ENCODE results near the gene HMOX2. TPM values are rescaled to one million over a fixed set of nuclear protein-coding genes. Genes with fewer than 3 reads are reported as not detected.

HMOX2 gene
- total and polyA plus RNA-seq, 2 of the 13 experiments (the other 11 are each of a cell fraction or from before 2014, with no cell fraction given): 60.3 to 70.4 TPM

- peak; percentile 81 for ATAC-seq
- Histone ChIP-seq H3K4me3 (replicated peaks in 1 of 3; ENCODE audit: insufficient read depth in 1 of 3, low read depth in 2 of 3, low read length in 3 of 3) (no peak overlapping the region), H3K9ac (ENCODE audit: insufficient read depth, low read depth, low read length) (no peak overlapping the region), H3K79me2 (ENCODE audit: insufficient read depth, low read length) (peaks cover 21% of the 10 kb centered on the region), H3K4me1 (ENCODE audit: insufficient read depth, low read length) (peaks cover 15% of the 10 kb centered on the region; the same call in 1 of the 2 replicates), H2AFZ (ENCODE audit: low read length) (no peak overlapping the region), H3K27me3 (ENCODE audit: control insufficient read depth in 1 of 2, insufficient read depth in 2 of 2, low read length in 2 of 2) (no peaks in the 10 kb centered on the region), H3K4me2 (ENCODE audit: low read depth, low read length) (no peak overlapping the region), H3K36me3 (replicated peaks in 1 of 2; ENCODE audit: control insufficient read depth in 1 of 2, insufficient read depth in 2 of 2, low read length in 2 of 2) (peaks cover 33 to 70% of the 10 kb centered on the region in 2 experiments), H4K20me1 (ENCODE audit: insufficient read depth, low read length) (peaks cover 21% of the 10 kb centered on the region), H3K27ac (ENCODE audit: extremely low read length, insufficient read depth, low read length) (no peak overlapping the region), H3K9me3 (ENCODE audit: low read length) (no peaks in the 10 kb centered on the region)
- TSS peak; percentile 47 for BruUV-seq (replicated peaks)
- FAIRE-seq: peak; percentile 47
- WGBS (ENCODE audit: low lambda C conversion rate): 90% methylated on average over 3 of the region's 9 CpGs
- ChIA-PET POLR2A (interaction anchor here (1.0 to 1.3 kb wide), 2 partner anchors 27 to 38 kb away, joined by 3 to 6 read pairs; partner anchors contain the start of gene CDIP1), CTCF (ENCODE audit: low intra/inter-chr PET ratio, low total read pairs) (interaction anchor here (1.8 kb wide), 1 partner anchor 38 kb away, joined by 10 read pairs; no protein-coding TSS in a partner anchor)
- in situ Hi-C loops (cut with HindIII; ENCODE audit: extremely low pct_ligation_motif_present, low pct_unique_long_range_greater_than_20kb) (loop anchor here (5.0 to 25.0 kb wide), 3 partner anchors 36 to 451 kb away; partner anchors contain the start of gene SEC14L5), intact Hi-C loops (cut with micrococcal nuclease; ENCODE audit: unreplicated experiment) (loop anchor here (2.0 kb wide), 2 partner anchors 37 to 73 kb away; no protein-coding TSS in a partner anchor)
- DNase-seq (ENCODE audit: low spot score): peak; percentile 60
- TF ChIP-seq RFXANK (CRISPR knock-in tag; IDR thresholded peaks at IDR 0.05) (no peak), RBM39 (IDR thresholded peaks at IDR 0.05; ENCODE audit: low read depth, low read length, poor library complexity, severe bottlenecking) (no peak), SKI (IDR thresholded peaks at IDR 0.05; ENCODE audit: partially characterized antibody) (no peak), ZNF598 (CRISPR knock-in tag; IDR thresholded peaks at IDR 0.05; ENCODE audit: borderline replicate concordance) (no peak), ZNF788 (CRISPR knock-in tag; IDR thresholded peaks at IDR 0.05; ENCODE audit: borderline replicate concordance) (0 out of 2 replicates have a peak, but pooled peaks have one; percentile 24), ZNF570 (CRISPR knock-in tag; IDR thresholded peaks at IDR 0.05; ENCODE audit: borderline replicate concordance) (no peak), REL (CRISPR knock-in tag; conservative IDR thresholded peaks at IDR 0.05) (no peak), KDM1A (CRISPR knock-in tag; IDR thresholded peaks at IDR 0.05) (no peak), HNRNPH1 (optimal IDR thresholded peaks at IDR 0.05; ENCODE audit: low read depth, low read length) (no peak), POLR2A (IDR thresholded peaks at IDR 0.05; ENCODE audit: insufficient read depth in 1 of 2, low read depth in 2 of 2, low read length in 2 of 2) (0 out of 4 replicates have a peak, but pooled peaks of 1 of the 2 experiments have one; percentile 18), ZBTB14 (CRISPR knock-in tag; IDR thresholded peaks at IDR 0.05) (no peak), ZNF780A (CRISPR knock-in tag; IDR thresholded peaks at IDR 0.05) (no peak), MYPOP (CRISPR knock-in tag; IDR thresholded peaks at IDR 0.05) (no peak), BCL3 (CRISPR knock-in tag; IDR thresholded peaks at IDR 0.05) (no peak), CC2D1A (CRISPR knock-in tag; IDR thresholded peaks at IDR 0.05) (no peak), GATAD1 (CRISPR knock-in tag; IDR thresholded peaks at IDR 0.05) (no peak), TEAD2 (CRISPR knock-in tag; IDR thresholded peaks at IDR 0.05) (no peak), ZNF335 (CRISPR knock-in tag; IDR thresholded peaks at IDR 0.05) (no peak), HNRNPL (IDR thresholded peaks at IDR 0.05; ENCODE audit: low read depth, low read length) (peak; percentile 76), NFE2L2 (IDR thresholded peaks at IDR 0.05; ENCODE audit: low read length) (no peak), ATF2 (CRISPR knock-in tag; IDR thresholded peaks at IDR 0.05) (no peak)
Measured at GRCh38 chr16:4511441-4512082, 35.4 kb downstream of the HMOX2 start.
